Upper lobe of right lung (tissue), 1 donor: ENCODE measurements around the gene TUBGCP2. TPM values are rescaled to one million over a fixed set of nuclear protein-coding genes. Genes with fewer than 3 reads are reported as not detected.

Experiments
- ATAC-seq: fragments of 200-7000 bp; cut with Tn5 transposase; one replicate; pipeline ENCODE4 v1.9.1; 2020; ENCODE audit warnings: mild to moderate bottlenecking, moderate library complexity
- DNase-seq: peaks from one replicate; pipeline ENCODE4 v3.0.0-alpha.2; 2020
- H3K27ac ChIP-seq: fragments of 200-600 bp; one replicate; pipeline ENCODE4 v1.8.0; 2022
- H3K27me3 ChIP-seq: fragments of 200-600 bp; one replicate; pipeline ENCODE4 v1.8.0; 2022; ENCODE audit warnings: mild to moderate bottlenecking
- H3K36me3 ChIP-seq: fragments of 200-600 bp; one replicate; pipeline ENCODE4 v1.8.0; 2022
- H3K4me1 ChIP-seq: fragments of 200-600 bp; one replicate; pipeline ENCODE4 v1.8.0; 2022
- H3K4me3 ChIP-seq: fragments of 200-600 bp; one replicate; pipeline ENCODE4 v1.8.0; 2022; ENCODE audit warnings: mild to moderate bottlenecking
- H3K9me3 ChIP-seq: fragments of 200-600 bp; one replicate; pipeline ENCODE4 v1.8.0; 2022
- intact Hi-C: fragments of 100-400 bp; cut with DNase I; formaldehyde crosslinking; loops from one replicate; pipeline ENCODE4 v1.11.0; 2022
- total RNA-seq: library from RNA; stranded (reverse); fragmentation: NEBNext Ultra II Directional; extraction: Animal tissue kit (Norgen Biotek cat#: 25700); gene quantifications from one replicate; pipeline ENCODE4 v1.2.1, GENCODE V29; 2021
- TF ChIP-seq, protein P1 (sequence below): fragments of 200-600 bp; IDR thresholded peaks from one replicate; pipeline ENCODE4 v1.8.0; 2022; ENCODE audit warnings: antibody characterized with exemption
- donor health status: DM: no; HTN: yes; CAD: no; lungs with severe emphysema.

The TUBGCP2 gene
- total RNA-seq, 1 donor from 2014 or later, result 44.6 TPM

DNA sequence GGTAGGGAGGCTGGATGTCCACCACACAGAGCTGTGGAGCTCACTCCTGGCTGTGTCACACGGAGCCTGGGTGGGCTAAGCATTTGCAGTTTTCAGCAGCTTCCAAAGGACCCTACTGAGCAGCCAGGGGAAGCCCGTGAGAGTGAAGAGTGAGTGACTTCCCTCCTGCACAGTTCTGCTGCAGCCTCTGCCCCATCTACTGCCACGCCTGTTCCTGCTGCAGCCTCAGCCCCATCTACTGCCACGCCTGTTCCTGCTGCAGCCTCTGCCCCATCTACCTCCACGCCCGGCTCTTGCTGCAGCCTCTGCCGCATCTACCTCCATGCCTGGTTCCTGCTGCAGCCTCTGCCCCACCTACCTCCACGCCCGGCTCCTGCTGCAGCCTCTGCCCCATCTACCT lies 44.2 kb downstream of the TUBGCP2 start:
- Histone ChIP-seq H3K27me3 (no peaks in the 10 kb centered on the region), H3K4me1 (peaks cover 28% of the 10 kb centered on the region), H3K9me3 (no peaks in the 10 kb centered on the region), H3K36me3 (no peaks in the 10 kb centered on the region), H3K27ac (peak overlapping the region; percentile 24), H3K4me3 (no peak overlapping the region)
- ATAC-seq (no peak), DNase-seq (no peak)
- TF ChIP-seq, protein P1, sequence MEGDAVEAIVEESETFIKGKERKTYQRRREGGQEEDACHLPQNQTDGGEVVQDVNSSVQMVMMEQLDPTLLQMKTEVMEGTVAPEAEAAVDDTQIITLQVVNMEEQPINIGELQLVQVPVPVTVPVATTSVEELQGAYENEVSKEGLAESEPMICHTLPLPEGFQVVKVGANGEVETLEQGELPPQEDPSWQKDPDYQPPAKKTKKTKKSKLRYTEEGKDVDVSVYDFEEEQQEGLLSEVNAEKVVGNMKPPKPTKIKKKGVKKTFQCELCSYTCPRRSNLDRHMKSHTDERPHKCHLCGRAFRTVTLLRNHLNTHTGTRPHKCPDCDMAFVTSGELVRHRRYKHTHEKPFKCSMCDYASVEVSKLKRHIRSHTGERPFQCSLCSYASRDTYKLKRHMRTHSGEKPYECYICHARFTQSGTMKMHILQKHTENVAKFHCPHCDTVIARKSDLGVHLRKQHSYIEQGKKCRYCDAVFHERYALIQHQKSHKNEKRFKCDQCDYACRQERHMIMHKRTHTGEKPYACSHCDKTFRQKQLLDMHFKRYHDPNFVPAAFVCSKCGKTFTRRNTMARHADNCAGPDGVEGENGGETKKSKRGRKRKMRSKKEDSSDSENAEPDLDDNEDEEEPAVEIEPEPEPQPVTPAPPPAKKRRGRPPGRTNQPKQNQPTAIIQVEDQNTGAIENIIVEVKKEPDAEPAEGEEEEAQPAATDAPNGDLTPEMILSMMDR, result no peak
- intact Hi-C loops, result no loop called here

DNA sequence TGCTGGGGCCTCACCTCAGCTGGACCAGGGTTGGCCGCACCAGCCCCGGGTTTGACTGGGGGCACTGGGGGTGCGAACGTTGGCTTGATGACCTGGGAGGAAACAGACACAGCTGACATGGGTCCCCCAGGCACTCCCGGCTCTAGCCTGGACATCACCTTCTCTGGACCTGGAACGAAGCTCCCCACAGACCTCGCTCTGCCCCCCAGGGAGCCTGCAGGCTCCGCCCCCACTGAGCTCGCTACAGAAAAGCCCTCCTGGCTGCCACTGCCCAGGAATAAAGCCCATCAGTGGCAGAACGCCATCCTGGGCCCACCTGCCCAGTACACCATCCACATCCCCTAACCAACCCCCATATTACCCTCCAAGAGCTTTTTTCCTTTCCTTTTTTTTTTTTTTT lies 45.0 kb downstream of the TUBGCP2 start:
- Histone ChIP-seq H3K27me3 (no peaks in the 10 kb centered on the region), H3K27ac (no peak overlapping the region), H3K4me1 (peaks cover 36% of the 10 kb centered on the region), H3K4me3 (no peak overlapping the region), H3K9me3 (no peaks in the 10 kb centered on the region), H3K36me3 (no peaks in the 10 kb centered on the region)
- DNase-seq, result no peak
- TF ChIP-seq, protein P1, result no peak
- no peak for ATAC-seq
- intact Hi-C loops, result no loop called here

DNA sequence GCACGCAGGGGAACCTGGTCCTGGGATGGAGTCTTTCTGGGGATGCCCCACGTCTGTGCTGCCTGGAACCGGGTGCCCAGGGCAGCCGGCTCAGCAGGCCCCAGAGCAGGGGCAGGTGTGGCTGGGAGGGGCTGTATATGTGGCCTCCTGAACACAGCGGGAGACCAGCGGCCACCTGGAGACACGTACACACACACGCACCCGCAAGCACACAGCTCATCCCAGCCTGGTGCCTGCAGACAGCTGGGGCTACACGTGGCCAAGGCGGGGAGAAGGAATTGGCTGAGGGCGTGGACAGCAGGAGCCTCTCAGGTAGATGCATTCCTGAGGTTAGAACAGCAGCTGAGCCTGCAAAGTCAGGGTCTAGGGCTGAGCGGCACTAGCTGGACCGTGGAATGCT lies 46.0 kb downstream of the TUBGCP2 start:
- no peak overlapping the region for H3K27ac ChIP-seq
- peaks cover 45% of the 10 kb centered on the region for H3K4me1 ChIP-seq
- ATAC-seq, result no peak

DNA sequence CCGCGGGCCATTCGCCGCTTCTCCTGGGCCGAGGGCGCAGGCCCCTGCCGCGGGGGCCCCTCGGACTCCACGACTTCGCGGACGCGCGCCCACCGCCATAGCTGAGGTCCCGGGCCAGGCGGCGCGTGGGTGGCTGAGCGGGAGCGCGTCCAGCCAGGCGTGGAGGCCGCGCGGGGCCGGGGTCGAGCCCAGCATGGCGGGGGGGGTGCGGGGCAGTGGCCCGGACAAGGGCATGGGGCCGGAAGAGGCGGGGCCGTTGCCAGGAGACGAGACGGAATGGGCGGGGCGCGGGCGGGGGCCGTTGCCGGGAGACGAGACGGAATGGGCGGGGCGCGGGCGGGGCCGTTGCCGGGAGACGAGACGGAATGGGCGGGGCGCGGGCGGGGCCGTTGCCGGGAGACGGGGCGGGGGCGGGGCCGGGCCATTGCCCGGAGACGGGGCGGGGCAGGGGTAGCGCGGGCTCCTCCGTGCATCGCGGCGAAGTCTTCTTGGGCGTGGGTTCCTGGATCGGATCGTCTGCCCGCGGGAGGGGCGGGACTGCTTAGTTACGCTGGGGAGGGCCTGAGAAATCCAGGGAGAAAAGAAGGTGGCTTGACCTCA lies 46.8 kb downstream of the TUBGCP2 start:
- Histone ChIP-seq H3K4me1 (peaks cover 52% of the 10 kb centered on the region), H3K4me3 (peak overlapping the region; percentile 65), H3K36me3 (no peaks in the 10 kb centered on the region), H3K27ac (peak overlapping the region; percentile 95), H3K27me3 (no peaks in the 10 kb centered on the region), H3K9me3 (no peaks in the 10 kb centered on the region)
- TF ChIP-seq, protein P1, result no peak
- ATAC-seq, result peak; percentile 82
- intact Hi-C loops, result no loop called here
- DNase-seq, result peak; percentile 95

More for the DNA sequence above, 46.0 kb downstream of the TUBGCP2 start:
- TF ChIP-seq, protein P1, result no peak
- H3K36me3 ChIP-seq, result no peaks in the 10 kb centered on the region
- H3K9me3 ChIP-seq, result no peaks in the 10 kb centered on the region
- DNase-seq, result no peak
- intact Hi-C loops, result no loop called here
- peak overlapping the region; percentile 38 for H3K4me3 ChIP-seq
- H3K27me3 ChIP-seq, result no peaks in the 10 kb centered on the region

DNA sequence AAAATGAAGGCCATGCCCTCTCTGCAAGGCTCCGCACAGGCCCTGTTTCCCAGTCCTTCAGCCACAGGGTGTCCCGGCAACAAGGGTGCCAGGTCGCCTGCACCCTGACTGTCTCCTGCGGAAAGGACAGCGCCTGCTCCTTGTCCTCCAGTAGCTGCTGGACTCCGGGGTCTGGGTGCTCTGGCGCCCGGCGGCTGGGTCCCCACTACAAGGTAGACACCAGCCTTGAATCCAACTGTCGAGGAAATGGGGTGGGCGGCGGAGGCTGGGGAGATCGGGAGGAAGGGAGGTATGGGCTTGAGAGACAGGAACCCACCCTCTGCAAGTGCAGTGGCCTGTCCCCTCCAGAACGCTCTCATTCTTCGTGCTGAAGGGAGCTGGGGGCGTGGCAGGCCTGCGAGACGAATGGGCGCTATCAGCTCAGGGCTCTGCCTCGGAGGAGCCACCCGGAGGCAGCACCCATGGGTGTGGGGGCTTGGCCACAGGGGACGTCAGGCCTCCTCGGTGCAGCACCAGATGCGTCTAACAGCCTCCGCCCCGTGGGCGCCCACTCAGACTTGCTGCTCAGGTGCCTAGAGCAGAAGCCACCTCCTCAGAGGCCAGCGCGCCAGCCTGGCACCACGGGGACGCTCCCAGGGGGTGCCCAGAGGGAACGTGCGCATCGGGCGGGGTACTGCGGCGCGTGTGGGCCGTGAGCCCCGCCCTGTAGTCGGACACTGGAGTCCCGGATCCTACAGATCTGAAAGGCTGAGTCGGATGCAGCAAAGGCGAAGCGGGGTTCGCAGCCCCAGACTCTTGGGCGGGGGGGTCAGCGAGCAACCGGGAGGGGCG lies 47.6 kb downstream of the TUBGCP2 start:
- Histone ChIP-seq H3K27me3 (no peaks in the 10 kb centered on the region), H3K4me3 (peak overlapping the region; percentile 65), H3K36me3 (no peaks in the 10 kb centered on the region), H3K27ac (peak overlapping the region; percentile 95), H3K9me3 (no peaks in the 10 kb centered on the region), H3K4me1 (peaks cover 52% of the 10 kb centered on the region)
- DNase-seq (peak; percentile 88), ATAC-seq (peak; percentile 58)
- intact Hi-C loops, result no loop called here
- TF ChIP-seq, protein P1, result no peak
